COR-L47 (cell line): Measurements from ENCODE around the gene SLIT3.

Experiments used
- DNase-seq: peaks from one replicate; lab custom pipeline; 2025; lab: John Stamatoyannopoulos, UW

The SLIT3 gene

GRCh38 chr5:168887931-168888330 is 413.0 kb downstream of the SLIT3 start:
- DNase-seq = no peak

- DNase-seq = no peak
Measured at GRCh38 chr5:168886157-168886556, 414.8 kb downstream of the SLIT3 start.

DNA sequence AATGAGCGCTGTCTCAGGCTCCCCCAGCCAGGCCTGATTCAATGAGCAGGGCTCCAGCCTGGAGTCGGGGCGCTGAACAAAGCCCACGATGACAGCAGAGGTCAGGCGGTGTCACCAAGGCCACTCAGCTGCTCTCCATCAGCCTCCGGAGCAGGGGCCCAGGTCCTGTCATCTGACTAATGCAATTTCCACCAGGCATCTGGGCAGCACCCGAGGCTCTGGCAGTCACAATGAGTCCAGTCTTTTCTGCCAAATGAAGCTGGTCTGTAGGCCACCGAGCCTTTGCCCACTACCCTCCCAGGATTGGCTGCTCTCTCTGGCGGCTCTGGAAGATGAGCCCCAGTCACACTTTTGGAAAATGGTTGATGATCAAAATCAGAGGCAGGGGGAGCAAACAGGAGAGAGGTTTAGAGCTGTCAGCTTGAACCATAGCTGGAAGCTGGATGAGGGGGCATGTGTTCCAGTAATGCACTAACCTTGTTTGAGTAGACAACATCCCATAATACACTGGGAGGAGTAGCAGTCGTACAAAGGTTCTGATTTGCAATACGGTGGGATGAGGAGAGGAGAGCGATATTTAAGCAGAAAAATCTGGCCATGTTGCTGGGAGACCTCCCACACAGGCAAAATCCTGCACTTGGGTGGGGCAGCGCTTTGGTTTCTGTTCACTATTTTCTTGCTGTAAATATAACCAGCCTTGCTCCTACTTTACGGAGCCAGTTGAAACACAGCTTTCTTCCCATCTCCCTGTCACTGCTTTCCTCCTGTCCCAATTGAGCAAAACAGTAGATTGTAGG is 415.4 kb downstream of the SLIT3 start:
- no peak for DNase-seq

DNA sequence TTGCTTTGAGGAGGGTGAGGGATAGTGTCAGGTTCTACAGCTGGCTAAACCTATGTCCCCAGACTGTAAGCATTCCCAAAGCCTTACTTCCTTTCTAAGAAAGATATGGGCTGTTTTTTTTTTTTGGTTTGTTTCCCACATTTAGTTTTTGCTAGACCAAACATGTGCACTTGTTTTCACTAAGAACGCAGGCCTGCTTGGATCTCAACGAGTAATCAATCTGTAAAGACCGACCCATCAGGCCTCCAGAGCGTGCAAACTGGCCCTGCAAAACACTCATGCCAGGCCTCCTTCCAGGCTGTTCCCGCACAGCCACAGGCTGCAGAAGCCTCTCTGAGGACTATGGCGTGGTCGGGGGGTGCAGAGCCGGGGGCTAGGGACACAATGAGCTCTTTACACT is 416.9 kb downstream of the SLIT3 start:
- DNase-seq = no peak

- no peak for DNase-seq
Measured at GRCh38 chr5:168883281-168883741, 417.6 kb downstream of the SLIT3 start.

GRCh38 chr5:168882283-168882682 is 418.7 kb downstream of the SLIT3 start:
- DNase-seq = no peak

DNA sequence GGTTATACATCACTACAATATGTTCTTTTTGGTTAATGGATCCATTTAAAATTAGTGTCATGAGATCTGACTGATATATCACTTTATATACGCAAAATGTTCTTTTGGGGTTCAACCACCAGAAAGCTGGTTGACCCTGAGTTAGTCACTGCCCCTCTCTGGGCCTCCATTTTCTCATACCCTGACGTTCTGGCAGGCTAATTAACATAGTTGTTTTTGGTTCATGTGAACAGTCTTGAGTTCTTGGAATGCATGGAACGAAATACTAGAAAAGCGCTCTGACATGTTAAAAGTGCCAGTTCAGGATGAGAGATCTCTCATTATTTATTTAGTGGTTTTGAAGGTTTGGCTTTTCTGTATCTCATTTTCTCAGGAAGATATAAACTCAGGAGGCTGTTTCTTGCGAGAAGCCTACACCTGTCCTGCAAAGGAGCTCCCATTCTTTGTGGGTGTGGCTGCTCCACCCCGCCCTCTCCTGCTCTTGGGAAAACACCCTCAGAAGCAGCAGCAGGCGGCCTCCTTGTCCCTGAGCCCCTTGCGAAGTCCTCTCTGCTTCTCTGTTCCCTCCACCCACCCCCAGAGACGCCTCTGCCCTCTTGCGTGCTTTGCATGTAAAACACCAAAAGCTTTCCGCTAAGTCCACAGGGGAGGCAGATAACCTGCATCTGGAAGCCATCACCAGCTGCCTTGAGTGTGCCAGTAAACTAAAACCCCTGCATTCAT is 419.4 kb downstream of the SLIT3 start:
- no peak for DNase-seq

- no peak for DNase-seq
Measured at GRCh38 chr5:168879929-168880328, 421.0 kb downstream of the SLIT3 start.

DNA sequence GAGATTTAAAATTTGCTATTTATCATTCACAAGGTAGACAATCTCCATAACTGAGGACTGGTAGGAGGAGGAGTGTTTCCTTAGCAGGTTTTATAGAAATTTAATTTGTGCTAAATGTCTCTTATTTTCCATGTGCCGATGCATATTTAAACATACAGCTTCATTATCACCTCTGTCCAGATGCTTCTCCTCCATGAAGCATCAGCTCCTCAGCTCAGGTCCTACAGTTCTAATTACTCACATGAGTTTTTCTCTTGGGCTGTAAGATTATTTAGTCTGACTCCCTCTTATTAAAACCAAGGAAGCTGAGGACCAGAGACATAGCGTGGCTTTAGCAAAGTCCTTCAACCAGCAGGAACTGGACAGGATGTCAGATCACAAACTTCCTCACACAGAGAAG is 421.6 kb downstream of the SLIT3 start:
- no peak for DNase-seq

- DNase-seq = no peak
Measured at GRCh38 chr5:168878135-168878745, 422.7 kb downstream of the SLIT3 start.

DNA sequence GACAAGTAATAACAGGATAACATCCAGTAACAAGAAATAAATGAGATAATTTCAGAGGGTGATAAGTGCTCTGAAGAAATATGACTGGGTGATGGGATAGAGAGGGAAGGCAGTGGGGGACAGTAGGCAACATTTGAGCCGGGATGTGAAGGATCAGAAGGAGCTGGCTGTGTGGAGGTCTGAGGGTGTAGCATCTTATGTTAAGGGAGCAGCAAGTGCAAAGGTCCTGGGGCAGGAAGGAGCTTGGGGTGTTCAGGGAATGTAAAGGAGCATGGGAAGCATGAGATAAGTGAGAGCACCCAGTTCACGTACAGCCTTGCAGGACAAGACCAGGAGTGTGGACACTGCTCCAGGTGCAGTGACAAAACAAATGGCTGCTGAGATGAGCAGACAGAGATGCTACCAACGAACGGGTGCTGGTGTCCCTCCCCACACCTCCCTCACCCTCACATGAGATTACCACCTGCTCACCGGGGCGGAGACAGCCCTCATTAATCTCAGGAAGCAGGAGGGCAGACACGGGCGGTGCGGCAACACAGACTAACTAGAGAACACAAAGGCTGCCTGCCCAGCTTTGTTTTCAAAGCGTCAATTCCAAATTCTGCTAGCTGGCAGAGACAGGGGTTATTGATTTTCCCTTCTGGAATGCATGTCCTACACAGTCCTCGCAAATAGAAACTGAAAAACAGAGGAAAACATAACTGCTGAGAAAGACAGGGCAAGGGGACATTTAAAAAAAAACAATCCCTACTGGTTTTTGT is 423.6 kb downstream of the SLIT3 start:
- DNase-seq = peak; percentile 44

- DNase-seq = no peak
Measured at GRCh38 chr5:168876419-168876818, 424.5 kb downstream of the SLIT3 start.

DNA sequence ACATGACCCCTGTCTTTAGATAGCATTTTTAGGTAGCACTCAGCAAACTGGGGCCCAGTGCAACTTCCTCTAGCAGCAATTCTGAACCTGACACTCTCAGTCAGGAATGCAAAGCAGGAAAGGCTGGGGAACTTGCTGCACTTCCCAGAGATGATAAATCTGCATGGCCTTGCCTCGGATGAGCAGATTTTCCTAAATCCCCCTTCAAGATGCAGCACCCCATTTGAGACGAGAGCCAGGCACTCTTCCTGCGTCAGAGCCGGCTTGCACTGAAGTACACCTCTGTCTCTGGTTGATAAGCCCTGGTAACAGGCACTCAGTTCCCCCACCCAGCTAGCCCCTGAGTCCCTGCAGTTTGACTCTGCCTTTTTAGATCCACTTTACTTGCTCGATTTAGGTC is 425.1 kb downstream of the SLIT3 start:
- no peak for DNase-seq

DNA sequence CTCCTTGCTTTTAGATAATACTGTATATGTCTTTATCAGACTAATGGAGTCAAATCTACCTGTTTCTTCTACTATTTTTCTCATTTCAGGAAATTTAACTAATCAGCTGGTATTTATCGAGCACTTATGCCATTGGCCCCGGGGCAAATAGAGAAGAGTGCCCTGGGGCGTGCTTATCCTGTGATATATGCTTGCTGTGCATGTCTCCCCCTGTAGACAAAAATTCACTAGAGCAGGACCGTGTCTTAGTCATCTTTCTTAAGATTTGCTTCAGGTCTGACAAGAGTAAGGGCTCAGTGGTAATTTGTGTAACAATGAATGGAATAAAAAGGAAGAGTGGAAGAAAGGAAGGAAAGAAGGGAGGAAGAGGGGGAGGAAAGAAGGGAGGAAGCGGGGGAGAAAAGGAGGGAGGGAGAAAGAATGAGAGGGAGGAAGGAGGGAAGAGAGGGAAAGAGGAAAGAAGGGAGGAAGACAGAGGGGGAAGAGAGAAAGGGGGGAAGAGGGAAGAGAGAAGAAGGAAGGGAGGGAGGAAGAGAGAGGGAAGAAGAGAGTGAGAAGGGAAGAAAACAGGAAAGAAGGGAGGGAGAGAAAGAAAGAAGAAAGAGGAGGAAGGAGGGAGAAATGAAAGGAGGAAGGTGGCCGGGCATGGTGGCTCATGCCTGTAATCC is 426.1 kb downstream of the SLIT3 start:
- no peak for DNase-seq

GRCh38 chr5:168872246-168872645 is 428.7 kb downstream of the SLIT3 start:
- DNase-seq = no peak

GRCh38 chr5:168870910-168871309 is 430.0 kb downstream of the SLIT3 start:
- no peak for DNase-seq

DNA sequence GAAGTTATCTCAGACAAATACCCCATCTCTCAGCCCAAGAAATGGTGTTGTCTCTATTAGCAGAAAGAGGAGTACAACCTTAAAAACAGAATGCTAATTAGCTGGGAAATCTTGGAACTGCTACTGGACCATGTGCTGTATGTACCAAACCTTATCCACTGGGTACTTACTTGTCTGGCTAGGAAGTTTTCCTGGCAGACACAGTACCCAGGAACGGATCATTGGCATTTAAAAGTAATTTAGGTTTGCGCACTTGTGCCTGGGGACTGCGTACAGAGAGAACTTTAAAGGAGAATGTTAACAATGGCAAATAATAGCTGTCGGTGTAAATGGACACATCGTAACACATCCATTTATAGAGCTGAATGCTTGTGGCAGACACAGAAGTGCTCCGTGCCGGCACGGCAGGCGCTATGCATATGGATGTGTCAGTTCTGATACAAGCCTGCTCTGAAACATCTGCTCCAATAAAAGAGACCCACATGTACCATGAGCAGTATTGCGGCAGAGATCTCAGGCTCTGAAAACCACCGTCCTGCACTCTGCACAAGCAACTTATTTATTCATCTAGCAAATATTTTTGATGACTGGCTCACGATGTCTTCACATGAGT is 431.2 kb downstream of the SLIT3 start:
- DNase-seq = no peak

DNA sequence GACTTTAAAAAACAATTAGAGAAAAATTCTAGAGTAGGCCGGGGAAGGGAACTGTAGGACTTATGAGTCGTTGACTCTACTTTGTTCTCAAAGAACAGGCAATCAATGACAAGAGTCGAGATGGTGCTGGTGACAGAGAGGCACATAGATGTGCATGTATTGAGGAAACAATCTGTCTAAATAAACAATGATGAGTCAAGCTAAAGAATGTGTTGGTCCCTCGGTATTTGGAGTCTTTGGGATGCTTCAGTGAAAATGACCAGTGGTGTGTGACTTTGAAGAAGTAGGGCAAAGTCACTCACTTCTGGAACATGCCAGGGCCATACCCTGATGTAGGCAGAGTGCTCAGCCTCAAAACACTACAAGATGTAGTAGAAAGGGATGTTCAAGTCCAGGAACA is 433.7 kb downstream of the SLIT3 start:
- DNase-seq = no peak

GRCh38 chr5:168865968-168866367 is 435.0 kb downstream of the SLIT3 start:
- DNase-seq = no peak

DNA sequence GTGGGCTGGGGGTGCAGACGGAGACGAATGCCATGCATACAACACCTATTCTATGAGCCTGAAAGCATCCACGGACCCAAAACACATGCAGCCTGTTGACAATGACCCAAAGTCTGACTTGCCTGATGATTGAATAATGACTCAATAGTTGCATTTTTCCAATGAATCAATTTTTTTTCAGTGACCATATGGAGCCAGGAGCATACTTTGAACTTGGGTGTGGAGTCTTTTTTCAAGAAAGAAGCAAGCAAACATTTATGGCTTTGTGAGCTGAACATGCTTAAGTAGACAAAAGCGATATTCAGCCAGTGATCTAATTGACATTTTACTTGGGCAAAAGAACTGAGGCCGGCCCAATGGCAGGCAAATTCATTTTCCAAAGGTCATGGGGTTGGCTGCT is 437.9 kb downstream of the SLIT3 start:
- no peak for DNase-seq

DNA sequence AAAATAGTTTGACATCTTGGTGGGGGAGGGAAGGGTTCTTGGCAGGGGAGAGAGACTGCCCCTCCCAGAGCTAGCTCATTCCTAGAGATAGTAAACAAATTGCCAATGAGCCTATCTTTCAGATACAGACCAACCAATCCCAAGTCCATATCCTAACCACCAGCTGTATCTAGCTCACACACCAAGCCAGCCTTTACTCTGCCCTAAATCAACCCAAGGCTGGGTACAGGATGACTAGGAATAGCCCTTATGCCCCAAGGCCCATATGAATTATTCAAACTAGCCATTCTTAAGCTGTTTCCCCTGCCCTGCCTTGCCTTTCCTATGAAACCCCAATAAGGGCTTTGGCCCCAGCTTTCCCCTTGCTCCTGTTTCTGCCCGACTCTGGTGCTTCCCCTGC is 440.4 kb downstream of the SLIT3 start:
- DNase-seq = no peak
